DOHH2 (cell line): ENCODE results near the gene BST2.
"Not testable (repeated sequence)": the region's sequence is repeated elsewhere in the genome, so short reads cannot be mapped to it uniquely, and the experiment has no call there.

Experiments used
- H3F3A ChIP-seq: fragments of 200-600 bp; sonication (generic), shearing (Covaris generic); 2 replicates; pipeline ENCODE4 v1.6.0; 2016; ENCODE audit warnings: antibody characterized with exemption, mild to moderate bottlenecking; ENCODE audit not compliant: control insufficient read depth, insufficient read depth
- H3K27ac ChIP-seq: fragments of 200-600 bp; sonication (generic); 2 replicates; pipeline ENCODE4 v1.5.1; 2014; ENCODE audit warnings: low read depth, mild to moderate bottlenecking, low read length, moderate library complexity
- H3K27me3 ChIP-seq: fragments of 200-600 bp; sonication (generic); 2 replicates; pipeline ENCODE4 v1.6.1; 2014; ENCODE audit warnings: mild to moderate bottlenecking, low read length, mixed read lengths; ENCODE audit not compliant: control insufficient read depth
- H3K36me3 ChIP-seq: fragments of 200-600 bp; sonication (generic); 2 replicates; pipeline ENCODE4 v1.6.1; 2014; ENCODE audit warnings: mild to moderate bottlenecking, low read length, moderate library complexity, mixed read lengths; ENCODE audit not compliant: control insufficient read depth
- H3K4me1 ChIP-seq: fragments of 200-600 bp; sonication (generic); 2 replicates; pipeline ENCODE4 v1.6.1; 2014; ENCODE audit warnings: mild to moderate bottlenecking, low read length, mixed read lengths; ENCODE audit not compliant: control insufficient read depth
- H3K4me2 ChIP-seq: fragments of 200-600 bp; sonication (generic); 2 replicates; pipeline ENCODE4 v1.6.0; 2014; ENCODE audit warnings: mild to moderate bottlenecking, low read length, moderate library complexity
- H3K4me3 ChIP-seq: fragments of 200-600 bp; sonication (generic); 2 replicates; pipeline ENCODE4 v1.5.1; 2014; ENCODE audit warnings: mild to moderate bottlenecking, low read length, mixed read lengths
- H3K79me2 ChIP-seq: fragments of 200-600 bp; sonication (generic); 2 replicates; pipeline ENCODE4 v1.6.1; 2014; ENCODE audit warnings: mild to moderate bottlenecking, low read length, mixed read lengths; ENCODE audit not compliant: control insufficient read depth
- H3K9me2 ChIP-seq: fragments of 200-600 bp; sonication (generic); replicated peaks from 2 replicates; pipeline ENCODE4 v1.6.1; 2014; ENCODE audit warnings: mild to moderate bottlenecking, low read length, mixed read lengths; ENCODE audit not compliant: control insufficient read depth
- H3K9me3 ChIP-seq: fragments of 200-600 bp; sonication (generic); 2 replicates; pipeline ENCODE4 v1.6.1; 2014; ENCODE audit warnings: antibody characterized with exemption, low read length, mixed read lengths; ENCODE audit not compliant: control insufficient read depth, insufficient read depth
- H4K20me1 ChIP-seq: fragments of 200-600 bp; sonication (generic); 2 replicates; pipeline ENCODE4 v1.6.0; 2014; ENCODE audit warnings: low read depth, mild to moderate bottlenecking, antibody characterized with exemption, low read length, moderate library complexity; ENCODE audit not compliant: control insufficient read depth, insufficient read depth
- CTCF ChIP-seq: fragments of 200-600 bp; sonication (generic); IDR thresholded peaks from one replicate; pipeline ENCODE4 v1.5.1; 2014; ENCODE audit warnings: antibody characterized with exemption, mild to moderate bottlenecking, low read depth, low read length; ENCODE audit not compliant: poor library complexity, severe bottlenecking
- EZH2phosphoT487 ChIP-seq: fragments of 200-600 bp; sonication (generic); IDR thresholded peaks from 2 replicates; pipeline ENCODE4 v1.6.1; 2017; ENCODE audit warnings: borderline replicate concordance, mild to moderate bottlenecking, antibody characterized with exemption, low read length, moderate library complexity, mixed read lengths

Gene BST2

GRCh38 chr19:17365361-17365760 lies 40.1 kb downstream of the BST2 start:
- Histone ChIP-seq H3K4me3 (no peak overlapping the region), H4K20me1 (no peaks in the 10 kb centered on the region), H3F3A (peaks cover 4% of the 10 kb centered on the region), H3K4me1 (peaks cover 27% of the 10 kb centered on the region), H3K79me2 (no peaks in the 10 kb centered on the region), H3K27me3 (no peaks in the 10 kb centered on the region), H3K9me2 (no peaks in the 10 kb centered on the region), H3K9me3 (no peaks in the 10 kb centered on the region), H3K4me2 (no peak overlapping the region), H3K27ac (no peak overlapping the region), H3K36me3 (no peaks in the 10 kb centered on the region)
- TF ChIP-seq CTCF (no peak), EZH2phosphoT487 (no peak)

GRCh38 chr19:17363852-17364605 lies 41.4 kb downstream of the BST2 start:
- H4K20me1 ChIP-seq, H3K4me3 ChIP-seq, H3K79me2 ChIP-seq, H3K9me2 ChIP-seq, H3K9me3 ChIP-seq, H3K36me3 ChIP-seq, H3K4me2 ChIP-seq, H3F3A ChIP-seq, H3K27ac ChIP-seq, H3K27me3 ChIP-seq: not testable (repeated sequence)
- peaks cover 14% of the 10 kb centered on the region for H3K4me1 ChIP-seq

GRCh38 chr19:17359905-17360800 lies 45.3 kb downstream of the BST2 start:
- no peak overlapping the region for H3K4me2 ChIP-seq
- no peak overlapping the region for H3K27ac ChIP-seq
- H3F3A ChIP-seq = no peaks in the 10 kb centered on the region
- no peaks in the 10 kb centered on the region for H4K20me1 ChIP-seq
- H3K9me2 ChIP-seq = no peaks in the 10 kb centered on the region
- no peaks in the 10 kb centered on the region for H3K9me3 ChIP-seq
- no peaks in the 10 kb centered on the region for H3K79me2 ChIP-seq
- no peak overlapping the region for H3K4me3 ChIP-seq
- no peaks in the 10 kb centered on the region for H3K36me3 ChIP-seq
- TF ChIP-seq CTCF (no peak), EZH2phosphoT487 (no peak)
- no peaks in the 10 kb centered on the region for H3K4me1 ChIP-seq
- H3K27me3 ChIP-seq = no peaks in the 10 kb centered on the region

GRCh38 chr19:17358395-17358794 lies 47.0 kb downstream of the BST2 start:
- no peak overlapping the region for H3K4me3 ChIP-seq
- no peaks in the 10 kb centered on the region for H3F3A ChIP-seq
- H4K20me1 ChIP-seq = no peaks in the 10 kb centered on the region
- H3K36me3 ChIP-seq = no peaks in the 10 kb centered on the region
- no peaks in the 10 kb centered on the region for H3K79me2 ChIP-seq
- TF ChIP-seq CTCF (no peak), EZH2phosphoT487 (no peak)
- H3K9me3 ChIP-seq = no peaks in the 10 kb centered on the region
- H3K4me1 ChIP-seq = no peaks in the 10 kb centered on the region
- H3K27me3 ChIP-seq = no peaks in the 10 kb centered on the region
- no peak overlapping the region for H3K4me2 ChIP-seq
- H3K27ac ChIP-seq = no peak overlapping the region
- no peaks in the 10 kb centered on the region for H3K9me2 ChIP-seq
